Activated B cell treated with CpG ODN at 0.5 μM for 24 hours (primary cell): ENCODE measurements around the gene FAM217A. TPM values are rescaled to one million over a fixed set of nuclear protein-coding genes. Genes with fewer than 3 reads are reported as not detected.

Experiments
- ATAC-seq: fragments of 200-7000 bp; cut with Tn5 transposase; one replicate; pipeline ENCODE4 v1.10.0; 2021; ENCODE audit warnings: low read depth, mild to moderate bottlenecking, moderate library complexity
- CTCF ChIA-PET: fragments of 350-600 bp; sonication (Branson Sonifier 250); formaldehyde crosslinking; loops from one replicate; lab custom pipeline; 2021; ENCODE audit warnings: antibody characterized with exemption; lab: Charles Lee
- POLR2A ChIA-PET: fragments of 350-600 bp; sonication (Branson Sonifier 250); formaldehyde crosslinking; loops from one replicate; lab custom pipeline; 2021; ENCODE audit warnings: antibody characterized with exemption; lab: Charles Lee
- DNase-seq: peaks from one replicate; pipeline ENCODE4 v3.0.0; 2022
- H3K27ac Mint-ChIP-seq: one replicate; pipeline ENCODE4 v1.8.0; 2020; ENCODE audit warnings: mixed read lengths
- H3K27me3 Mint-ChIP-seq: one replicate; pipeline ENCODE4 v1.8.0; 2021; ENCODE audit warnings: mixed read lengths
- H3K36me3 Mint-ChIP-seq: one replicate; pipeline ENCODE4 v1.8.0; 2021; ENCODE audit warnings: low read depth, mixed read lengths
- H3K4me1 Mint-ChIP-seq: one replicate; pipeline ENCODE4 v1.8.0; 2021; ENCODE audit warnings: mixed read lengths
- H3K4me3 Mint-ChIP-seq: one replicate; pipeline ENCODE4 v1.8.0; 2020; ENCODE audit warnings: mild to moderate bottlenecking, mixed read lengths
- H3K9me3 Mint-ChIP-seq: one replicate; pipeline ENCODE4 v1.8.0; 2020; ENCODE audit warnings: mixed read lengths
- intact Hi-C: fragments of 100-400 bp; cut with micrococcal nuclease; formaldehyde crosslinking; loops from one replicate; pipeline ENCODE4 v1.15.1; 2024
- total RNA-seq: library from RNA; stranded (reverse); gene quantifications from 2 replicates; pipeline ENCODE4 v1.2.3, GENCODE V29; 2022
- TF ChIP-seq, protein P1 (sequence below): fragments of 200-600 bp; IDR thresholded peaks from one replicate; pipeline ENCODE4 v1.8.0; 2022; ENCODE audit warnings: antibody characterized with exemption, mild to moderate bottlenecking

FAM217A gene
- total RNA-seq, 1 donor from 2014 or later = not detected

GRCh38 chr6:4067673-4068072, 11.3 kb downstream of the FAM217A start:
- DNase-seq (no peak), ATAC-seq (no peak)
- intact Hi-C loops = no loop called here
- no peaks in the 10 kb centered on the region for H3K4me1 Mint-ChIP-seq
- H3K27me3 Mint-ChIP-seq = no peaks in the 10 kb centered on the region
- H3K27ac Mint-ChIP-seq = no peak overlapping the region
- ChIA-PET POLR2A (no interaction called here), CTCF (interaction anchor here (0.6 kb wide), 1 partner anchor 316 kb away, joined by 3 read pairs; no protein-coding TSS in a partner anchor)
- H3K9me3 Mint-ChIP-seq = no peaks in the 10 kb centered on the region
- TF ChIP-seq, protein P1, sequence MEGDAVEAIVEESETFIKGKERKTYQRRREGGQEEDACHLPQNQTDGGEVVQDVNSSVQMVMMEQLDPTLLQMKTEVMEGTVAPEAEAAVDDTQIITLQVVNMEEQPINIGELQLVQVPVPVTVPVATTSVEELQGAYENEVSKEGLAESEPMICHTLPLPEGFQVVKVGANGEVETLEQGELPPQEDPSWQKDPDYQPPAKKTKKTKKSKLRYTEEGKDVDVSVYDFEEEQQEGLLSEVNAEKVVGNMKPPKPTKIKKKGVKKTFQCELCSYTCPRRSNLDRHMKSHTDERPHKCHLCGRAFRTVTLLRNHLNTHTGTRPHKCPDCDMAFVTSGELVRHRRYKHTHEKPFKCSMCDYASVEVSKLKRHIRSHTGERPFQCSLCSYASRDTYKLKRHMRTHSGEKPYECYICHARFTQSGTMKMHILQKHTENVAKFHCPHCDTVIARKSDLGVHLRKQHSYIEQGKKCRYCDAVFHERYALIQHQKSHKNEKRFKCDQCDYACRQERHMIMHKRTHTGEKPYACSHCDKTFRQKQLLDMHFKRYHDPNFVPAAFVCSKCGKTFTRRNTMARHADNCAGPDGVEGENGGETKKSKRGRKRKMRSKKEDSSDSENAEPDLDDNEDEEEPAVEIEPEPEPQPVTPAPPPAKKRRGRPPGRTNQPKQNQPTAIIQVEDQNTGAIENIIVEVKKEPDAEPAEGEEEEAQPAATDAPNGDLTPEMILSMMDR = no peak
- H3K4me3 Mint-ChIP-seq = no peak overlapping the region
- H3K36me3 Mint-ChIP-seq = peaks cover 33% of the 10 kb centered on the region

DNA sequence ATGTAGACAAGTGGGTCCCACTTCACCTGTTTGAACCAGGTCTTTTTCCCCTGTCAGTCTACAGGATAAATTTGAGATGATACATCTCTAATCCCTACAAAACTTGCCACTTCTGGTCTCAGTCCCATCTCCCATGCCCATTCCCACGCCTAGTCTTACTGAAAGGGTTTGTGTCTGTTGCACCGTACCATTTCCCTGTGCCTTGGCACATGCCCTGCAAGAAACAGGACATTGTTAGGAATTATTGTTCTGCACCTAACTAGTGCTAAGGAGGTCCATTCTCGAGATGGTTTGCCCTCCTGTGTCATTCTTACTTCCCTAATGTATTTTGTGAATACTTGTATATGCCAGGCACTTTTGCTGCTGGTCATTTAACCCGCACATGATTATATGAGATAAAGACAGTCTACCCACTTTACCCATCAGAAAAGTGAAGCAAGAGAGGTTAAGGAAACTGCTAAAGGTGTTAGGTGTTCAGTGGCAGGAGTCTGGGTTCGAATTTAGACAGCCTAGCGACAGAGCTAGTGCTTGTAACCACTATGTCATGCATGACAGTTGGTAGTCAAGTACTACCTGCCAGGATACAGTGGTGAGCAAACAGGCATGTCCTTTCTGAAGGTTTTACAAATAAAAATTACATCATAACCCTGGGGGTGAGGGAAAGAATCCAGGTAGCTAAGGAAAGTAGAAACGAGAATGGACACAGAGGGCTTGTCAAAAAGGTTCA, 12.7 kb downstream of the FAM217A start:
- CTCF ChIA-PET = no interaction called here
- Mint-ChIP-seq H3K9me3 (no peaks in the 10 kb centered on the region), H3K4me3 (no peak overlapping the region), H3K27ac (no peak overlapping the region), H3K27me3 (no peaks in the 10 kb centered on the region), H3K36me3 (peaks cover 46% of the 10 kb centered on the region), H3K4me1 (no peaks in the 10 kb centered on the region)
- no peak for ATAC-seq
- intact Hi-C loops = no loop called here
- TF ChIP-seq, protein P1 = no peak
- DNase-seq = no peak
- POLR2A ChIA-PET = interaction anchor here (0.6 kb wide), 1 partner anchor 76 kb away, joined by 6 read pairs; no protein-coding TSS in a partner anchor

DNA sequence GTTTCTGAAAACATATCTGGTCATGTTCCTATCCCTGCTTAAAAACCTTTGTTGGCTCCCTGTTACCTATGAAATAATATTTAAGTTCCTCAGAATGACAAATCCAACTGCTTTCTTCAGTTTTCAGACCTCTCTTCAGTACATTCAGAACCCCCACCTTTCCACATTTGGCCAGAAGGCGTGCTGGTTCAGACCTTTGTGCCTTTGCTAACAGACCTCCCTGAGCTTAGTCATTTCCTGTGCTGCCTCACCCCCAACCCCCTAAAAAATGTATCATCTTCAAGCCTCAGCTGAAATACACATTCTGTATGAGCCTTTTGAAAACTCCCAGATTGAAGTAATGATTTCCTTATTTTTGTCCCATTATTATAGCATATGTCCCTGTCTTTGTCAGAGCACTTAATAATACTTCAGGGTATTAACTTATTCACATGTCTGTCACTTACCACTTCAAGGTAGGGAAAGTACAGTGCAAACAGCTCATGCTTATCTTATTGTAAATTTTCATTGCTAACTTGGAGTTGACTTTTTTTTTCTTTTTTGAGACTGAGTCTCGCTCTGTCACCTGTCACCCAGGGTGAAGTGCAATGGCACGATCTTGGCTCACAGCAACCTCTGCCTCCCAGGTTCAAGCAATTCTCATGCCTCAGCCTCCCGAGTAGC, 19.7 kb downstream of the FAM217A start:
- ATAC-seq = no peak
- intact Hi-C loops = loop anchor here (10.0 kb wide), 1 partner anchor 876 kb away; no protein-coding TSS in a partner anchor
- no peaks in the 10 kb centered on the region for H3K4me1 Mint-ChIP-seq
- H3K27me3 Mint-ChIP-seq = no peaks in the 10 kb centered on the region
- TF ChIP-seq, protein P1 = no peak
- ChIA-PET POLR2A (no interaction called here), CTCF (interaction anchor here (0.6 to 2.5 kb wide), 2 partner anchors 76 to 96 kb away, joined by 4 to 6 read pairs; partner anchors contain the start of gene ECI2)
- H3K27ac Mint-ChIP-seq = peak overlapping the region; percentile 19
- no peak overlapping the region for H3K4me3 Mint-ChIP-seq
- DNase-seq = no peak
- peaks cover 93% of the 10 kb centered on the region for H3K36me3 Mint-ChIP-seq
- no peaks in the 10 kb centered on the region for H3K9me3 Mint-ChIP-seq

- CTCF ChIA-PET = interaction anchor here (5.6 kb wide), 1 partner anchor 97 kb away, joined by 40 read pairs; no protein-coding TSS in a partner anchor
- Mint-ChIP-seq H3K36me3 (peaks cover 90% of the 10 kb centered on the region), H3K9me3 (no peaks in the 10 kb centered on the region), H3K27me3 (no peaks in the 10 kb centered on the region), H3K4me3 (no peak overlapping the region), H3K27ac (no peak overlapping the region), H3K4me1 (no peaks in the 10 kb centered on the region)
- POLR2A ChIA-PET = interaction anchor here (1.2 kb wide), 1 partner anchor 36 kb away, joined by 3 read pairs; a partner anchor contains a TSS
- TF ChIP-seq, protein P1 = no peak
- DNase-seq (no peak), ATAC-seq (no peak)
- intact Hi-C loops = loop anchor here (10.0 kb wide), 1 partner anchor 878 kb away; no protein-coding TSS in a partner anchor
These were observed 21.9 kb downstream of the FAM217A start for GRCh38 chr6:4057036-4057435.
